Mesenchymal stem cell (in vitro differentiated cells and primary cell): Measurements from ENCODE around the gene BIN2.
"Not testable (repeated sequence)": the region's sequence is repeated elsewhere in the genome, so short reads cannot be mapped to it uniquely, and the experiment has no call there.

Experiments used
- DNase-seq: peaks from one replicate; pipeline ENCODE4 v3.0.0-alpha.2; 2013
- H2AFZ ChIP-seq: one replicate; pipeline ENCODE4 v1.6.1; 2013; ENCODE audit warnings: low read depth, mild to moderate bottlenecking, control low read depth, inconsistent platforms, low read length, moderate library complexity
- H2AK5ac ChIP-seq: 2 replicates; pipeline ENCODE4 v1.6.1; 2013; ENCODE audit warnings: low read length, moderate library complexity, mild to moderate bottlenecking, inconsistent platforms; ENCODE audit not compliant: severe bottlenecking
- H2BK120ac ChIP-seq: one replicate; pipeline ENCODE4 v1.6.1; 2013; ENCODE audit warnings: low read depth, mild to moderate bottlenecking, inconsistent platforms, low read length, moderate library complexity
- H2BK12ac ChIP-seq, 2 experiments: one replicate each; pipeline ENCODE4 v1.6.1; 2013; ENCODE audit warnings: inconsistent platforms in 2 of 2, low read length in 2 of 2, mild to moderate bottlenecking in 2 of 2, moderate library complexity in 2 of 2, control low read depth in 1 of 2
- H2BK15ac ChIP-seq: one replicate; pipeline ENCODE4 v1.6.1; 2013; ENCODE audit warnings: mild to moderate bottlenecking, low read depth, inconsistent platforms; ENCODE audit not compliant: poor library complexity, severe bottlenecking
- H2BK5ac ChIP-seq: 2 replicates; pipeline ENCODE4 v1.6.1; 2013; ENCODE audit warnings: low read depth, mild to moderate bottlenecking, low read length, control low read depth, inconsistent platforms; ENCODE audit not compliant: poor library complexity, severe bottlenecking
- H3K14ac ChIP-seq, 2 experiments: one replicate each; pipeline ENCODE4 v1.6.1; 2013; ENCODE audit warnings: inconsistent platforms in 2 of 2, low read length in 2 of 2, control low read depth in 1 of 2, mild to moderate bottlenecking in 1 of 2, moderate library complexity in 1 of 2
- H3K18ac ChIP-seq, 2 experiments: one replicate each; pipeline ENCODE4 v1.6.1; 2013; ENCODE audit warnings: inconsistent platforms in 2 of 2, low read length in 2 of 2, control low read depth in 1 of 2, low read depth in 1 of 2, mild to moderate bottlenecking in 1 of 2
- H3K23ac ChIP-seq, 2 experiments: one replicate each; pipeline ENCODE4 v1.6.1; 2013; ENCODE audit warnings: inconsistent platforms in 2 of 2, low read length in 2 of 2, mild to moderate bottlenecking in 2 of 2, moderate library complexity in 2 of 2, control low read depth in 1 of 2
- H3K27ac ChIP-seq: 2 replicates; pipeline ENCODE4 v1.5.1; 2013; ENCODE audit warnings: mild to moderate bottlenecking, moderate library complexity, low read length, control low read depth, inconsistent platforms; ENCODE audit not compliant: poor library complexity, severe bottlenecking
- H3K27me3 ChIP-seq, 2 experiments: 2 replicates each; pipeline versions ENCODE4 v1.6.1 to v1.7.0; 2013; ENCODE audit warnings: low read length in 2 of 2, mild to moderate bottlenecking in 2 of 2, moderate library complexity in 2 of 2, control low read depth in 1 of 2, inconsistent platforms in 1 of 2; ENCODE audit not compliant: control insufficient read depth in 1 of 2, insufficient read depth in 1 of 2
- H3K36me3 ChIP-seq, 2 experiments: 2 replicates each; pipeline versions ENCODE4 v1.6.1 to v1.7.0; 2013; ENCODE audit warnings: low read length in 2 of 2, control low read depth in 1 of 2, inconsistent platforms in 1 of 2, low read depth in 1 of 2, mild to moderate bottlenecking in 1 of 2; ENCODE audit not compliant: insufficient read depth in 2 of 2, control insufficient read depth in 1 of 2
- H3K4ac ChIP-seq, 2 experiments: one replicate each; pipeline ENCODE4 v1.6.1; 2013; ENCODE audit warnings: inconsistent platforms in 2 of 2, low read length in 2 of 2, mild to moderate bottlenecking in 2 of 2, moderate library complexity in 2 of 2, control low read depth in 1 of 2, low read depth in 1 of 2
- H3K4me1 ChIP-seq: 2 replicates; pipeline ENCODE4 v1.6.1; 2013; ENCODE audit warnings: low read depth, low read length, control low read depth; ENCODE audit not compliant: control insufficient read depth, insufficient read depth
- H3K4me2 ChIP-seq: 2 replicates; pipeline ENCODE4 v1.6.1; 2013; ENCODE audit warnings: low read length, mild to moderate bottlenecking, inconsistent platforms; ENCODE audit not compliant: poor library complexity, severe bottlenecking
- H3K4me3 ChIP-seq, 2 experiments: 2 replicates each; pipeline versions ENCODE4 v1.5.1 to v1.7.0; 2013; ENCODE audit warnings: low read length in 2 of 2, mild to moderate bottlenecking in 2 of 2, control low read depth in 1 of 2, low read depth in 1 of 2; ENCODE audit not compliant: insufficient read depth in 1 of 2
- H3K79me1 ChIP-seq: replicated peaks from 2 replicates; pipeline ENCODE4 v1.6.1; 2013; ENCODE audit warnings: mild to moderate bottlenecking, control low read depth, low read length, inconsistent platforms; ENCODE audit not compliant: poor library complexity, severe bottlenecking
- H3K9ac ChIP-seq: 2 replicates; pipeline ENCODE4 v1.7.0; 2013; ENCODE audit warnings: mild to moderate bottlenecking, low read length, moderate library complexity
- H3K9me3 ChIP-seq: 2 replicates; pipeline ENCODE4 v1.7.0; 2013; ENCODE audit warnings: mild to moderate bottlenecking, low read length; ENCODE audit not compliant: control insufficient read depth
- H4K8ac ChIP-seq: one replicate; pipeline ENCODE4 v1.6.1; 2013; ENCODE audit warnings: inconsistent platforms, mild to moderate bottlenecking, low read length, moderate library complexity
- H4K91ac ChIP-seq: one replicate; pipeline ENCODE4 v1.6.1; 2013; ENCODE audit warnings: mild to moderate bottlenecking, low read length, inconsistent platforms
- WGBS: methylation state at CpG from one replicate; pipeline ENCODE4 v1.1.7; 2013; ENCODE audit warnings: mixed read lengths; 5-methylcytosine and 5-hydroxymethylcytosine counted together

Gene BIN2

DNA sequence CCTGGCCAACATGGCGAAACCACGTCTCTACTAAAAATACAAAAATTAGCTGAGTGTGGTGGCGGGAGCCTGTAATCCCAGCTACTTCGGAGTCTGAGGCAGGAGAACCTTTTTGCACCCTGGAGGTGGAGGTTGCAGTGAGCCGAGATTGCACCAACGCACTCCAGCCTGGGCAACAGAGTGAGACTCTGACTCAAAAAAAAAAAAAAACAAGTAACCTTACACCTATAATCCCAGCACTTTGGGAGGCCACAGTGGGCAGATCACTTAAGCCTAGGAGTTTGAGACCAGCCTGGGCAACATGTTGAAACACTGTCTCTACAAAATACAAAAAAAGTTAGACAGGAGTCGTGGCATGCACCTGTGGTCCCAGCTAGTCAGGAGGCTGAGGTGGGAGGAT lies 51.2 kb downstream of the BIN2 start:
- H3K23ac ChIP-seq, H3K4me1 ChIP-seq, H3K27ac ChIP-seq, H3K9ac ChIP-seq, H3K27me3 ChIP-seq, H2AK5ac ChIP-seq, H3K14ac ChIP-seq, H3K9me3 ChIP-seq, H2BK5ac ChIP-seq, H4K8ac ChIP-seq, H4K91ac ChIP-seq, H3K18ac ChIP-seq, H3K4me2 ChIP-seq, H2BK120ac ChIP-seq, H2BK15ac ChIP-seq, DNase-seq, H3K79me1 ChIP-seq, H3K36me3 ChIP-seq, H3K4me3 ChIP-seq, H3K4ac ChIP-seq, H2AFZ ChIP-seq, H2BK12ac ChIP-seq: not testable (repeated sequence)
- 97% methylated on average over 7 of the region's 7 CpGs for WGBS

- peaks cover 4% of the 10 kb centered on the region for H3K79me1 ChIP-seq
- no peak overlapping the region for H3K14ac ChIP-seq
- no peak overlapping the region for H2BK120ac ChIP-seq
- H3K9me3 ChIP-seq = no peaks in the 10 kb centered on the region
- no peaks in the 10 kb centered on the region for H3K27me3 ChIP-seq
- H3K27ac ChIP-seq = peak overlapping the region; percentile 32
- peak overlapping the region; percentile 91 for H3K9ac ChIP-seq
- H3K36me3 ChIP-seq = no peaks in the 10 kb centered on the region
- H4K91ac ChIP-seq = no peak overlapping the region
- no peak overlapping the region for H2BK12ac ChIP-seq
- H2AFZ ChIP-seq = peak overlapping the region; percentile 83
- H2BK5ac ChIP-seq = no peak overlapping the region
- no peak overlapping the region for H3K18ac ChIP-seq
- peak; percentile 73 for DNase-seq
- H2AK5ac ChIP-seq = no peak overlapping the region
- H3K4ac ChIP-seq = no peak overlapping the region
- no peak overlapping the region for H2BK15ac ChIP-seq
- H3K4me2 ChIP-seq = peak overlapping the region; percentile 96
- peak overlapping the region in 1 of 2 experiments; percentile 91 for H3K4me3 ChIP-seq
- WGBS = 20% methylated on average over 7 of the region's 9 CpGs
- no peak overlapping the region for H4K8ac ChIP-seq
- H3K23ac ChIP-seq = no peak overlapping the region
- peaks cover 3% of the 10 kb centered on the region for H3K4me1 ChIP-seq
Measured at GRCh38 chr12:51270951-51271518, 52.9 kb downstream of the BIN2 start.

DNA sequence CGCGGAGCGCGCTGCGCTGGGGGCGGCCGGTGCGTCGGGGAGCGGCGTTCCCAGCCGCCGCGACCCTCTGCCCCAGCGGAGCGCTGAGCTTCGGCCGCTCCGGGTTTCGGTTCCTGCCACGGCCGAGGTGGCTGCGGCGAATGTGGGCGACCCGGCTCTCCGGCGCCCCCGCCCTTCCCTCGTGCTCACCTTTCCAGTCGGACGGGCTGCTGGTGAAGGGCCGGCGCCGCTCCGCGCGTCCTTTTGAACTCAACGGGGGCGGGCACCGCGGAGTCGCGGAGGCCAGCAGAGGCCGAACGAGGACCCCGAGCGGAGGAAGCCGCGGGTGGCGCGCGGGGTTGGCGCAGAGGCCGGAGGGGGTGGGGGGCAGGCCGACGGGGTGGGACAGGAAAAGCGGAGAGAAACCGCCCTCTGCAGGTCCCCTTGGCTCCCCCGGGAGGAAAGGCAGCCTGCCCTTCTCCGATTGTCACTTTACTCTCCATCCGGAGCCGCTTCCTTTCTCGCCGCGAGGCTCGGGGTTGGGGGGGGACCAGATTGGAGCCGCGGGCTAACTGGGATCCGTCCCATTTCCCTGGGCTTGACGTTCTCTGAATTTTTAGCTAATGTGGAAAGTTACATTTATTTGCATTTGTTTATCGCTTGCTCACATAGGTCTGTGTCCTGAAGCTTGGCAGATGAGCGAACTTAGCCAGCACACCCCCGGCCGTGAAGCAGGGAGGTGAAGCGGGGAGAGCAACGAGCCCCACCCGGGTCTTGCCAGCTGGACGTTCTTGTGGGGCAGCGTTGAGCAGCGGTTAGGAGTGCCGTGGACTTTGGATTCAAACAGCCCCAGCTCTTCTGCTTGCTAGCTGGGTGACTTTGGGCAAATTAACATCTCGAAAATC lies 53.7 kb downstream of the BIN2 start, which contains the start of gene SMAGP:
SMAGP (minus strand) TSS at position 349 of the 884 bp plus-strand sequence. CDS start 1,137 bp downstream, outside the sequence.
- DNase-seq = peak; percentile 53

More for the DNA sequence above, 53.7 kb downstream of the BIN2 start, which contains the start of gene SMAGP:
- no peak within 1 kb of the TSS for H2AK5ac ChIP-seq
- H4K8ac ChIP-seq = peak within 1 kb of the TSS; percentile 57
- peak within 1 kb of the TSS in 1 of 2 experiments; percentile 64 for H2BK12ac ChIP-seq
- no peaks in the 10 kb centered on the region for H3K27me3 ChIP-seq
- H3K4me3 ChIP-seq = peak within 1 kb of the TSS; percentile 89 to 91
- no peaks in the 10 kb centered on the region for H3K9me3 ChIP-seq
- H3K9ac ChIP-seq = peak within 1 kb of the TSS; percentile 91
- H3K4me1 ChIP-seq = peaks cover 3% of the 10 kb centered on the region
- peak within 1 kb of the TSS; percentile 83 for H2AFZ ChIP-seq
- WGBS = under 1% methylated on average over 39 of the region's 83 CpGs
- peak within 1 kb of the TSS; percentile 44 for H4K91ac ChIP-seq
- H3K4ac ChIP-seq = peak within 1 kb of the TSS in 1 of 2 experiments; percentile 57
- H2BK120ac ChIP-seq = peak within 1 kb of the TSS; percentile 95
- peak within 1 kb of the TSS; percentile 89 for H2BK15ac ChIP-seq
- H2BK5ac ChIP-seq = no peak within 1 kb of the TSS
- peak within 1 kb of the TSS; percentile 96 for H3K4me2 ChIP-seq
- peaks cover 0 to 2% of the 10 kb centered on the region in 2 experiments for H3K36me3 ChIP-seq
- H3K18ac ChIP-seq = peak within 1 kb of the TSS; percentile 94 to 96
- peak within 1 kb of the TSS in 1 of 2 experiments; percentile 38 for H3K14ac ChIP-seq
- peak within 1 kb of the TSS; percentile 32 for H3K27ac ChIP-seq
- peaks cover 4% of the 10 kb centered on the region for H3K79me1 ChIP-seq
- H3K23ac ChIP-seq = peak within 1 kb of the TSS in 1 of 2 experiments; percentile 60
